Left lung (tissue), 10 donors: ENCODE results near the gene OSBPL8. TPM values are rescaled to one million over a fixed set of nuclear protein-coding genes. Genes with fewer than 3 reads are reported as not detected.

Experiments used
- ATAC-seq: fragments of 200-7000 bp; cut with Tn5 transposase; one replicate; pipeline ENCODE4 v1.9.1; 2020; ENCODE audit warnings: moderate library complexity
- DNase-seq, 4 donors: peaks; one replicate each; pipeline ENCODE4 v3.0.0-alpha.2; 2013 to 2020
- H3K27ac ChIP-seq, 2 donors: fragments of 200-600 bp; sonication (generic) in 1 of 2; one replicate each; pipeline versions ENCODE4 v1.5.0 to v1.8.0; 2020 to 2021
- H3K27me3 ChIP-seq, 2 donors: fragments of 200-600 bp; sonication (generic) in 1 of 2; one replicate each; pipeline versions ENCODE4 v1.5.0 to v1.8.0; 2020 to 2021
- H3K36me3 ChIP-seq, 2 donors: fragments of 200-600 bp; sonication (generic) in 1 of 2; one replicate each; pipeline versions ENCODE4 v1.5.0 to v1.8.0; 2020 to 2021
- H3K4me1 ChIP-seq, 2 donors: fragments of 200-600 bp; one replicate each; pipeline ENCODE4 v1.8.0; 2021
- H3K4me3 ChIP-seq, 2 donors: fragments of 200-600 bp; sonication (generic) in 1 of 2; one replicate each; pipeline versions ENCODE4 v1.5.0 to v1.8.0; 2020 to 2021; ENCODE audit warnings: mild to moderate bottlenecking in 1 of 2
- H3K9me3 ChIP-seq, 2 donors: fragments of 200-600 bp; sonication (generic) in 1 of 2; one replicate each; pipeline versions ENCODE4 v1.5.0 to v1.8.0; 2020 to 2021
- intact Hi-C, 2 donors: fragments of 100-400 bp; cut with DNase I; formaldehyde crosslinking; loops; one replicate each; pipeline versions ENCODE4 v1.11.2 to v1.14.2; 2022
- polyA plus RNA-seq, 6 donors: library from polyadenylated mRNA; unstranded; fragments of 120-200 nt; gene quantifications; one replicate each; pipeline ENCODE4 v1.2.1, GENCODE V29; 2013; ENCODE audit not compliant: insufficient read length in 6 of 6
- total RNA-seq, 2 donors: library from RNA; stranded (reverse); fragmentation: NEBNext Ultra II Directional; extraction: Animal tissue kit (Norgen Biotek cat#: 25700); gene quantifications; one replicate each; pipeline ENCODE4 v1.2.1, GENCODE V29; 2021
- TF ChIP-seq, protein P1 (sequence below), 2 donors: fragments of 200-600 bp; sonication (generic) in 1 of 2; IDR thresholded peaks; one replicate each; pipeline versions ENCODE4 v1.5.0 to v1.8.0; 2021; ENCODE audit warnings: antibody characterized with exemption in 2 of 2
- donor health status: DM: no; HTN: yes; CAD: no.
- donor health status: DM: no; HTN: no; CAD: no.

OSBPL8 gene
- total and polyA plus RNA-seq, 8 donors, result 53.9 to 100 (median 62.5) TPM

DNA sequence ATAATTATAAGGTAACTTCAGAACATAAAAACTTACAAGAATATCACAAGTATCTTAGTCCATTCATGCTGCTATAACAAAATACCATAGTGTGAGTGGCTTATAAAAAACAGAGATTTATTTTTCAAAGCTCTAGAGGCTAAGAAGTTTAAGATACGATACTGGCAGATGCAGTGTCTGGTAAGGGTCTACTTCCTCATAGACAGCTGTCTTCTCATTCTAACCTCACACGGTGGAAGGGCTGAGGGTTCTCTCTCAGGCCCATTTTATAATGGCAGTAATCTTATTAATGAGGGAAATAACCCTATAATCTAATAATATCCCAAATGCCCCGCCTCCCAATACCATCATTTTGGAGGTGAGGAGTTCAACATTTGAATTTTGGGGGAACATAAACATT, 23.7 kb upstream of the OSBPL8 start:
- Histone ChIP-seq H3K4me3 (no peak overlapping the region), H3K9me3 (peaks cover 0 to 2% of the 10 kb centered on the region in 2 donors), H3K27me3 (no peaks in the 10 kb centered on the region), H3K27ac (no peak overlapping the region), H3K36me3 (no peaks in the 10 kb centered on the region), H3K4me1 (peaks cover 0 to 14% of the 10 kb centered on the region in 2 donors)
- ATAC-seq, result no peak
- intact Hi-C loops, result loop anchor here in 1 of 2 donors (10.0 kb wide), 1 partner anchor 198 kb away; no protein-coding TSS in a partner anchor
- TF ChIP-seq, protein P1, sequence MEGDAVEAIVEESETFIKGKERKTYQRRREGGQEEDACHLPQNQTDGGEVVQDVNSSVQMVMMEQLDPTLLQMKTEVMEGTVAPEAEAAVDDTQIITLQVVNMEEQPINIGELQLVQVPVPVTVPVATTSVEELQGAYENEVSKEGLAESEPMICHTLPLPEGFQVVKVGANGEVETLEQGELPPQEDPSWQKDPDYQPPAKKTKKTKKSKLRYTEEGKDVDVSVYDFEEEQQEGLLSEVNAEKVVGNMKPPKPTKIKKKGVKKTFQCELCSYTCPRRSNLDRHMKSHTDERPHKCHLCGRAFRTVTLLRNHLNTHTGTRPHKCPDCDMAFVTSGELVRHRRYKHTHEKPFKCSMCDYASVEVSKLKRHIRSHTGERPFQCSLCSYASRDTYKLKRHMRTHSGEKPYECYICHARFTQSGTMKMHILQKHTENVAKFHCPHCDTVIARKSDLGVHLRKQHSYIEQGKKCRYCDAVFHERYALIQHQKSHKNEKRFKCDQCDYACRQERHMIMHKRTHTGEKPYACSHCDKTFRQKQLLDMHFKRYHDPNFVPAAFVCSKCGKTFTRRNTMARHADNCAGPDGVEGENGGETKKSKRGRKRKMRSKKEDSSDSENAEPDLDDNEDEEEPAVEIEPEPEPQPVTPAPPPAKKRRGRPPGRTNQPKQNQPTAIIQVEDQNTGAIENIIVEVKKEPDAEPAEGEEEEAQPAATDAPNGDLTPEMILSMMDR (IDR thresholded peaks at IDR 0.05), result no peak
- DNase-seq, result no peak

DNA sequence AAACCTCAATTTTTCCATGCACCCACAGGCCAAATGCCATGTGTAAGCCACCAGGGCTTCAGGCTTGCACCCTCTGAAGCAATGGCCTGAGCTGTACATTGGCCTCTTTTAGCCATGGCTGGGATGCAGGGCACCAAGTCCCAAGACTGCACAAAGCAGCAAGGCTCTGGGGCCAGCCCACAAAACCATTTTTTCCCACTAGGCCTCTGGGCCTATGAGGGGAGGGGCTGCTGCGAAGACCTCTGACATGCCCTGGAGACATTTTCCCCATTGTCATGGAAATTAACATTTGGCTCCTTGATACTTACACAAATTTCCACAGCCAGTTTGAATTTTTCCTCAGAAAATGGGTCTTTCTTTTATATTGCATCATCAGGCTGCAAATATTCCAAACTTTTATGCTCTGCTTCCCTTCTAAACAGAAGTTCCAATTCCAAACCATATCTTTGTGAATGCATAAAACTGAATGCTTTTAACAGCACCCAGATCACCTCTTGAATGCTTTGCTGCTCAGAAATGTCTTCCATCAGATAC, 14.3 kb upstream of the OSBPL8 start:
- no peak overlapping the region for H3K27ac ChIP-seq
- TF ChIP-seq, protein P1 (IDR thresholded peaks at IDR 0.05), result no peak
- no peak overlapping the region for H3K4me3 ChIP-seq
- ATAC-seq, result no peak
- H3K27me3 ChIP-seq, result no peaks in the 10 kb centered on the region
- no peaks in the 10 kb centered on the region for H3K4me1 ChIP-seq
- intact Hi-C loops, result no loop called here
- H3K36me3 ChIP-seq, result no peaks in the 10 kb centered on the region
- DNase-seq, result no peak
- H3K9me3 ChIP-seq, result no peaks in the 10 kb centered on the region

DNA sequence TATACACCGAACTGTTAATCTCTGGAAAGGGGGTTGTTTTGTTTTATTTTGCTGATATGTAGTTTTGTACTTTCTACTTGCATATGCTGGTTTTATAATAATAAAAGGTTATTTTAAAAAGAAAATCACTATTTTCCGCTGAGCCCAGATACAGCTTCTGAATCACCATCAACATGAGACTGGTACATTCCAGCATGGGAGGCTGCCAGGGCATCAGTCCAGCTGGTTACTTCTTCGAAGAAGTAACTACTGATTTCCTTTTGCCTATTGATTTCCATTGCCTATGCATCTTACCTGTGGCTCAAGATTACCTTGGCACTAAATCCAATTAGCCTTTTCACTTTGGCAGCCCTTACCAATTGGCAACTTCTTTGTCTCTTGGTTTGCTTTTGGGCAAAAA, 11.7 kb upstream of the OSBPL8 start:
- ATAC-seq (no peak), DNase-seq (no peak)
- Histone ChIP-seq H3K4me3 (no peak overlapping the region), H3K9me3 (no peaks in the 10 kb centered on the region), H3K36me3 (no peaks in the 10 kb centered on the region), H3K4me1 (no peaks in the 10 kb centered on the region), H3K27ac (no peak overlapping the region), H3K27me3 (no peaks in the 10 kb centered on the region)
- TF ChIP-seq, protein P1 (IDR thresholded peaks at IDR 0.05), result no peak
- intact Hi-C loops, result no loop called here

DNA sequence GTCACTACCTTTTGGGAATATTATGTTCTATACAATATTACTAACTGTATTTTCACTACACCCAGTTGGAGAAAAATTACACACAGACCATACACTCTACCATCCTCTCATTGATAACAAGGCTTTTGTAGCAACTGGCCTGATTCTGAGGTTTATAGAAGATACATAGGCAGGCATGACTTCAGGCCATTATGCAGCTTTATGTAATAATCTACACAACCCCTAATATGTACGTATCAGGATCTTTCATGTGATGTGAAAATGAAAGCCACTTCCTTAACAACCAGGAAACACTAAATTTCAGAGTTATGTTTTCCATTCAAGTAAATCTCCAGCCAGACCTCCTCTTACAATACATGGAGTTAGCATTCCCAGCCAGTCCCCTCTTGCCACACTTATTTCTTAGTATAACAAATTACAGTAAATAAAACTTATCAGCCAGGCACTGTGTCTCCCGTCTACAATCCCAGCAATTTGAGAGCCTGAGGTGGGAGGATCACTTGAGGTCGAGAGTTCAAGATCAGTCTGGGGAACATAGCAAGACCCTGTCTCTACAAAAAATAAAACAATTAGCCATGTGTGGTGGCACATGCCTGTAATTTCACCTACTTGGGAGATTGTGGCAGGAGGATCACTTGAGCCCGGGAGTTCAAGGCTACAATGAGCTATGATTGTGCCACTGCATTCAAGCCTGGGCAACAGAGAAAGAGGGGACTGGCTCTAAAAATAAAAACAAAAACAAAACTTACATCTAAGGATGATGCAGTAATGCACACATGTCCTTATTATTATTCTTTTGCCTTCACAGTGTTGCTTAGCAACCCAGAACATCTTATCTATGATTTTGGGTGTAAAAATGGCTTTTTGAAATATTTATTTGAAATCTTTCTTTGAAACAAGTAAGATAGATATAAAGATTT, 10.4 kb upstream of the OSBPL8 start:
- H3K4me1 ChIP-seq, result no peaks in the 10 kb centered on the region
- no peaks in the 10 kb centered on the region for H3K27me3 ChIP-seq
- intact Hi-C loops, result no loop called here
- ATAC-seq, result no peak
- H3K4me3 ChIP-seq, result no peak overlapping the region
- no peaks in the 10 kb centered on the region for H3K9me3 ChIP-seq
- TF ChIP-seq, protein P1 (IDR thresholded peaks at IDR 0.05), result no peak
- no peak overlapping the region for H3K27ac ChIP-seq
- no peak for DNase-seq
- H3K36me3 ChIP-seq, result no peaks in the 10 kb centered on the region

DNA sequence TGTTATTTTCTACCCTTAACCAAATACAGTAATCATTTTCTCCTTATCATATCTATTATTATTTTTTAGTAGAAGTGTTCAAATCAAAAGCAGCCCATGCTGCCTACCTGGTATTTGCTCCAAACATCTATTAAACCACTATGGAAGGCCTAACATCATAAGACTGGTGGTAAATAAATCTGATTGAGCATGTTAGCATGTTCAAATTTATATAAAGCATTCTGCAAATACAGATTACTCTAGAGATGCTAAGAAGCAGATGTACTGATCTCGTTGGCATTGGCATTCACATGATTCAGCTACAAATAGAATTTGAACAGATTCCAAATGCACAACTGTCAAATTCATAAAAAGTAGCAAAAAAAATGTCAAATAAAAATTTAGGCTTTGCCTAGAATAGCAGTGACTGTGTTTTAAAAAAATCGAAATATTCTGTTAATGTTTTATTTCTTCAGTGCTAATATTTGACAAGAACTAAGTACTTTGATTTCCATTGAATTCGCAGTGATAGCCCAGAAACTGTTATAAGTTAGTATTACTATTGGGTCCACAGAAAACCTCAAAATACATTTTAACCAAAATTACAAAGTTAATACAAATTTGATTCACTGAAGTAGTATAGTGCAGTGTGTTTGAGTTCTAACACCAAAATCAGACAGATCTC, 9.4 kb upstream of the OSBPL8 start:
- no peak for DNase-seq
- no peaks in the 10 kb centered on the region for H3K4me1 ChIP-seq
- H3K36me3 ChIP-seq, result no peaks in the 10 kb centered on the region
- H3K9me3 ChIP-seq, result no peaks in the 10 kb centered on the region
- H3K27me3 ChIP-seq, result no peaks in the 10 kb centered on the region
- no peak overlapping the region for H3K4me3 ChIP-seq
- intact Hi-C loops, result no loop called here
- ATAC-seq, result no peak
- no peak overlapping the region for H3K27ac ChIP-seq
- TF ChIP-seq, protein P1 (IDR thresholded peaks at IDR 0.05), result no peak
